SK-N-SH treated with all-trans-retinoic acid at 6 μM for 48 hours (cell line): ENCODE results near the gene PDE6B.

Experiments used
- ESRRG ChIP-seq: fragments of 250-450 bp; sonication (Bioruptor Pico); IDR thresholded peaks from 2 replicates; pipeline ENCODE4 v1.6.1; 2021; ENCODE audit warnings: mild to moderate bottlenecking
- ISL1 ChIP-seq: fragments of 250-450 bp; sonication (Bioruptor Pico); IDR thresholded peaks from 2 replicates; pipeline ENCODE4 v2.1.2; 2022; ENCODE audit warnings: mild to moderate bottlenecking, moderate library complexity
- OSR1 ChIP-seq: fragments of 250-450 bp; sonication (Bioruptor Pico); IDR thresholded peaks from 2 replicates; pipeline ENCODE4 v1.8.0; 2022; ENCODE audit warnings: moderate library complexity, mild to moderate bottlenecking, inconsistent platforms
- PPARA ChIP-seq: fragments of 250-450 bp; sonication (Bioruptor Pico); IDR thresholded peaks from 2 replicates; pipeline ENCODE4 v1.5.0; 2020; ENCODE audit warnings: mild to moderate bottlenecking, borderline replicate concordance
- TCF4 ChIP-seq: fragments of 250-450 bp; sonication (Bioruptor Pico); IDR thresholded peaks from 2 replicates; pipeline ENCODE4 v1.8.0; 2021; ENCODE audit warnings: mild to moderate bottlenecking, moderate library complexity, borderline replicate concordance
- TSHZ2 ChIP-seq: fragments of 250-450 bp; sonication (Bioruptor Pico); IDR thresholded peaks from 2 replicates; pipeline ENCODE4 v1.5.0; 2020; ENCODE audit warnings: mild to moderate bottlenecking, moderate library complexity
- ZFP30 ChIP-seq: fragments of 450-650 bp; formaldehyde crosslinking; IDR thresholded peaks from 2 replicates; pipeline ENCODE4 v1.5.0; 2022; ENCODE audit warnings: mild to moderate bottlenecking, moderate library complexity
- ZNF565 ChIP-seq: fragments of 450-650 bp; formaldehyde crosslinking; conservative IDR thresholded peaks from 2 replicates; pipeline ENCODE4 v1.5.0; 2020; ENCODE audit warnings: low read depth, mild to moderate bottlenecking, moderate library complexity
- ZNF70 ChIP-seq: fragments of 450-650 bp; formaldehyde crosslinking; IDR thresholded peaks from 2 replicates; pipeline ENCODE4 v1.5.0; 2020; ENCODE audit warnings: mild to moderate bottlenecking, moderate library complexity

GRCh38 chr4:704971-705277 is 79.6 kb downstream of the PDE6B start:
- TF ChIP-seq ISL1 (CRISPR knock-in tag) (no peak), ZNF70 (no peak), PPARA (CRISPR knock-in tag) (no peak), OSR1 (CRISPR knock-in tag) (no peak), TSHZ2 (CRISPR knock-in tag) (no peak), ZNF565 (no peak), ZFP30 (CRISPR knock-in tag) (no peak), ESRRG (no peak), TCF4 (CRISPR knock-in tag) (no peak)
